ENCODE results near the gene PTBP1. TPM values are rescaled to one million over a fixed set of nuclear protein-coding genes. Genes with fewer than 3 reads are reported as not detected.
A peak's percentile ranks its signal among the peaks of the same experiment; 100 is the strongest.

PTBP1 gene
- total RNA-seq, 1 donor from 2014 or later, result 210 TPM

DNA sequence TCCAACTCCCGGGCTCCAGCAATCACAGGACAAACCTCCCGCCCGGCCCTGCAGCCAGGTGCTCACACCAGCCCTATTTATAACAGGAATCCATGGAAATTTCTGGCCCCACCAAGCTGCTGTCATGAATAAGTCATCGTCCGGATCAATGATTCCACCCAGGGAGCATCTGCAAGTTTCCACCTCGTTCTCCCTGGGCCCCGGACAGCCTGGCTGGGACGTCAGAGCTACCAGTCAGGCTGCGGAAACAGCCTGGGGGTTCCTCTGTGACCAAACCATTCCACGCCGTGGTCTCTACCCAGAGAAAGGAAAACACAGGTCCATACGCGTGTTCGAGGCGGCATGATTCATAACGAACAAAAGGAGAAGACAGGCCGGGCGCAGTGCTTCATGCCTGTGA, 20.7 kb upstream of the PTBP1 start:
- DNase-seq (ENCODE audit: low spot score in 2 of 2), result no peak
- peaks cover 0 to 5% of the 10 kb centered on the region in 2 donors for H3K4me1 ChIP-seq
- no peak overlapping the region for H3K4me3 ChIP-seq
- H3K9me3 ChIP-seq, result no peaks in the 10 kb centered on the region
- intact Hi-C loops (cut with DNase I), result loop anchor here (10.0 kb wide), 1 partner anchor 88 kb away; no protein-coding TSS in a partner anchor
- H3K36me3 ChIP-seq, result no peaks in the 10 kb centered on the region
- TF ChIP-seq, protein P1, sequence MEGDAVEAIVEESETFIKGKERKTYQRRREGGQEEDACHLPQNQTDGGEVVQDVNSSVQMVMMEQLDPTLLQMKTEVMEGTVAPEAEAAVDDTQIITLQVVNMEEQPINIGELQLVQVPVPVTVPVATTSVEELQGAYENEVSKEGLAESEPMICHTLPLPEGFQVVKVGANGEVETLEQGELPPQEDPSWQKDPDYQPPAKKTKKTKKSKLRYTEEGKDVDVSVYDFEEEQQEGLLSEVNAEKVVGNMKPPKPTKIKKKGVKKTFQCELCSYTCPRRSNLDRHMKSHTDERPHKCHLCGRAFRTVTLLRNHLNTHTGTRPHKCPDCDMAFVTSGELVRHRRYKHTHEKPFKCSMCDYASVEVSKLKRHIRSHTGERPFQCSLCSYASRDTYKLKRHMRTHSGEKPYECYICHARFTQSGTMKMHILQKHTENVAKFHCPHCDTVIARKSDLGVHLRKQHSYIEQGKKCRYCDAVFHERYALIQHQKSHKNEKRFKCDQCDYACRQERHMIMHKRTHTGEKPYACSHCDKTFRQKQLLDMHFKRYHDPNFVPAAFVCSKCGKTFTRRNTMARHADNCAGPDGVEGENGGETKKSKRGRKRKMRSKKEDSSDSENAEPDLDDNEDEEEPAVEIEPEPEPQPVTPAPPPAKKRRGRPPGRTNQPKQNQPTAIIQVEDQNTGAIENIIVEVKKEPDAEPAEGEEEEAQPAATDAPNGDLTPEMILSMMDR (IDR thresholded peaks at IDR 0.05), result no peak
- no peak overlapping the region for H3K27ac ChIP-seq
- H3K27me3 ChIP-seq, result no peaks in the 10 kb centered on the region

DNA sequence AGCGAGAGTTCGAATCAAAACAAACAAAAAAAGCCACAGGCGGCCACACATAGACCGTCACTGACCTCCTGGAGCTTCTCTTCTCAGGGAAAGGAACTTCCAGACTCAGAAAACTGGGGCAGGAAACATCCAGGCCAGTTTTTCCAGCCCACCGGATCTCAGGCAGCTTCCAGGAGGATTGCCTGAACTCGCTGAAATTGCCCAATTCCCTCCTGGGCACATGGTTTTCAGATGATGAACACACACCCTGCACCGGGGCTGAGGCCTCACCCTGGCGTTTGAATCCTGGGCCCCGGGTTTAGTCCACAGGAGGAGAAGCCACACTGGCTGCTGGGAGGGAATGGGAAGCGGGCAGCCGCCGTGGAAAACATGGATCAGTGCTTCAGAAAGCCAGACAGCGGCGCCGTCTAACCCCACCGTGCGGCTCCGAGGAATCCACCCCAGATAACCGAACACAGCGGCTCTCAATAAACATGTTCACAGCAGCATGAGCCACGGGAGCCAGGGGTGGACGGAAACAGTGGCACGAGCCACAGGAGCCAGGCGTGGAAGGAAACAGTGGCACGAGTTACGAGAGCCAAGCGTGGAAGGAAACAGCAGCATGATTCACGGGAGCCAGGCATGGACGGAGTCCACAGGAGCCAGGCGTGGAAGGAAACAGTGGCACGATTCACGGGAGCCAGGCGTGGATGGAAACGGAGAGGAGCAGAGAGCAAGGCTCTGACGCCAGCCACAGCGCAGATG, 18.2 kb upstream of the PTBP1 start:
- peak in 1 of 2 donors; percentile 84 for DNase-seq (ENCODE audit: low spot score in 2 of 2)
- H3K27ac ChIP-seq, result peak overlapping the region; percentile 59 to 70
- H3K36me3 ChIP-seq, result no peaks in the 10 kb centered on the region
- H3K9me3 ChIP-seq, result no peaks in the 10 kb centered on the region
- intact Hi-C loops (cut with DNase I), result loop anchor here (10.0 kb wide), 1 partner anchor 86 kb away; no protein-coding TSS in a partner anchor
- H3K27me3 ChIP-seq, result no peaks in the 10 kb centered on the region
- H3K4me3 ChIP-seq, result peak overlapping the region in 1 of 2 donors; percentile 22
- H3K4me1 ChIP-seq, result peaks cover 4 to 13% of the 10 kb centered on the region in 2 donors
- TF ChIP-seq, protein P1 (IDR thresholded peaks at IDR 0.05), result no peak

DNA sequence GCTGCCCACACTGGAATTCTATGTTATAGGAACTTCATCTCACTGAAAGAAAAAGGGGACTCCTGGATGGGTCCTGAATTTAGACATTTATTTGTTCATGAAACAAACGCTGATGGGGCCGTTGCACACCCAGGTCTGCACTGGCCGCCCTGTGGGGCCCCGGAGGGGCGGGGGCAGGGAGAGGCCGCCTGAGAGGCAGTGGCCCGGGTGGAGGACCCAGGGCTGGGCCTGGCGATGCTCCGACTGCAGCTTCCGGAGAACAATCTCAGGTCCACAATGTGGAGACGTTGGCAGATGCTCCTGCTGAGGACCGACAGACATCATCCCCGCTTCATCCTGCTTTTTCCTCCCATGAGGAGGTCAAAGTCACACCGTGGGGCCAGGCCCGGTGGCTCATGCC, 16.3 kb upstream of the PTBP1 start:
- peaks cover 4 to 13% of the 10 kb centered on the region in 2 donors for H3K4me1 ChIP-seq
- no peaks in the 10 kb centered on the region for H3K36me3 ChIP-seq
- intact Hi-C loops (cut with DNase I), result no loop called here
- no peak overlapping the region for H3K27ac ChIP-seq
- DNase-seq (ENCODE audit: low spot score in 2 of 2), result no peak
- TF ChIP-seq, protein P1 (IDR thresholded peaks at IDR 0.05), result no peak
- no peak overlapping the region for H3K4me3 ChIP-seq
- no peaks in the 10 kb centered on the region for H3K27me3 ChIP-seq
- no peaks in the 10 kb centered on the region for H3K9me3 ChIP-seq

DNA sequence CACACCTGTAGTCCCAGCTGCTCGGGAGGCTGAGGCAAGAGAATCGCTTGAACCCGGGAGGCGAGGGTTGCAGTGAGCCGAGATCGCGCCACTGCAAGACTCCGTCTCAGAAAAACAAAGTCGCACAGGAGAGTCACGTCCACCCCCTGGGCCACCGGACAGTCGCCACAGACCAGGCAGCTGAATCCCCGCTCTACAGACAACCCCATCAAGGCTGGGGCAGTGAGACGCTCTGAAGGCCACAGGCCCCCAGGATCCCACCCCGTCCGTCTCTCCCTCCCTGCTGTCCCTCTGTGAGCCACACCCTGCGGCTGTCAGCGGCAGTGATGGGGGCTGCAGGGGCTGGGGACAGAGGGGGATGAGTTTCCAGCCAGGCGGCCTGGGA, 15.5 kb upstream of the PTBP1 start:
- intact Hi-C loops (cut with DNase I), result no loop called here
- H3K27ac ChIP-seq, result no peak overlapping the region
- TF ChIP-seq, protein P1 (IDR thresholded peaks at IDR 0.05), result no peak

DNA sequence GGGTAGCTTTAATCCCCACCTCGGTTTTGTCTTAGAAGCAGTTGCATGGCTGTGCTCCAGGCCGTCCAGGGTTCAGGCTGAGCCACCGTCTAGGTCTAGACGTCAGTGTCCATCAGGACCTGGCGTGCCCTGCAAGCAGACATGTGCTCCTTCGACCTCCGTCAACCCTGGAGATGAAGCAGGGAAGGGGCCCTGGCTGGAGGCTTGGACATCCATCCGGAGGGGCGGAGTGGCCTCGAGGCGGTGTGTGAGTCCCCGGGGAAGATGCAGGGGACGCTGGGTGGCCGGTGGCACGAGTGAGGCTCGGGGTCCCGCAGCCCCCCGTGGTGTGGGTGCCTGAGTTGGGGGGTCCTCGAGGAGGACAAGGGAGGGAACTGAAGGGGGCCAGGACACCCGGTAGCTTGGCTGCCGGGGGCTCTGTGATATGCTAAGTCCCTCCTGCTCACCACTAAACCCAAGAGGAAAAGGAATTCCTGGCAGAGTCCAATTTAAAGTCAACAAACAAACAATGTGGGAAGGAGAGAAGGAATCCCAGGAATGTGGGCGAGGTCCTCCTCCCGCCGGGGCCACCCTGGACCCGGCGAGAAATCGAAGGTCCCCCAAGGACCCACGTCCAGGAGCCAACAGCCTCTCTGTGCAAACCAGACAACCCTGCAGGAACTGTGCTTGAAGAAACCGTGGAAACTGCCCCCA, 14.9 kb upstream of the PTBP1 start:
- no peaks in the 10 kb centered on the region for H3K9me3 ChIP-seq
- H3K36me3 ChIP-seq, result no peaks in the 10 kb centered on the region
- TF ChIP-seq, protein P1 (IDR thresholded peaks at IDR 0.05), result no peak
- DNase-seq (ENCODE audit: low spot score in 2 of 2), result no peak
- peak overlapping the region; percentile 20 to 21 for H3K4me3 ChIP-seq
- peak overlapping the region in 1 of 2 donors; percentile 4 for H3K27ac ChIP-seq
- H3K4me1 ChIP-seq, result peaks cover 4 to 13% of the 10 kb centered on the region in 2 donors
- intact Hi-C loops (cut with DNase I), result no loop called here
- no peaks in the 10 kb centered on the region for H3K27me3 ChIP-seq

More for the DNA sequence above, 15.5 kb upstream of the PTBP1 start:
- Histone ChIP-seq H3K4me3 (no peak overlapping the region), H3K36me3 (no peaks in the 10 kb centered on the region), H3K27me3 (no peaks in the 10 kb centered on the region), H3K9me3 (no peaks in the 10 kb centered on the region), H3K4me1 (peaks cover 4 to 13% of the 10 kb centered on the region in 2 donors)
- DNase-seq (ENCODE audit: low spot score in 2 of 2), result no peak
